Activated naive CD4-positive, alpha-beta T cell treated with Interleukin-2 at 50 U/mL for 16 hours (primary cell): Measurements from ENCODE around the gene AJAP1.

Experiments
- DNase-seq: peaks from one replicate; pipeline ENCODE4 v3.0.0-alpha.2; 2020

The AJAP1 gene

GRCh38 chr1:4684864-4685522 lies 30.6 kb downstream of the AJAP1 start:
- DNase-seq: no peak

DNA sequence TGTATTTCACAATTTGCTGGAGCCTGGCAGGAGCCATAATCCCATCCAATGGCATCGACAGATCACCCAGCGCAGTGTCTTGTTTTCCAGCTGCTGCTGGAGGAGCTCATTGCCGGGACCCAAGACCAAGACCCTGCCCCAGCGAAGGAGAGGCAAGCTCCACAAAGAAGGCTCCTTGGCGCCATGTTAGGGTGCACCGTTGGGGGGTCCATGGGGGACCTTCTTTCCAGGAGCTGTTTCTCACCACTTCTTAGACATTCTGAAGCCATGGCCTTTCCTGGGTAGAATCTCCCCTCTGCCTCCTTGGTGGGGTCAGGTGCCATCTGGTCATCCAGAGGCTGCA lies 31.1 kb downstream of the AJAP1 start:
- no peak for DNase-seq

DNA sequence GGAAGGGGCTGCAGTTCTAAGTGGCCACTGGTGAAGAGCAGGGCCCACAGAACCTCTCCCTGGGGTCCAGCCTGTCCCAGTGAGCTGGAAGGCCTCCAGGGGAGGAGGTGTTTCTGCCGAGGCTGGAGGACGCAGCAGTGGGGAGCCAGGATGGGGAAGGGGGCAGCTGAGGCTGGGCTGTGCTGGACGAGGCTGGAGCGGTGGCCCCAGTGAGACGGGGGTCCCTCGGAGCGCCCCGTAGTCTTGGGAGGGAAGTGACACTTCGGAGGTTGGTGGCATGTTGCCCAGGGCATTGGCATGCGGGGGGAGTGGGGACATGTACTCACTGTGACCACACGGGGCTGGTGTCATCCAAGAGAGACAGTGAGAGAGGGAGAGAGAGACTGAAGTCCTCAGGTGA lies 33.5 kb downstream of the AJAP1 start:
- no peak for DNase-seq

DNA sequence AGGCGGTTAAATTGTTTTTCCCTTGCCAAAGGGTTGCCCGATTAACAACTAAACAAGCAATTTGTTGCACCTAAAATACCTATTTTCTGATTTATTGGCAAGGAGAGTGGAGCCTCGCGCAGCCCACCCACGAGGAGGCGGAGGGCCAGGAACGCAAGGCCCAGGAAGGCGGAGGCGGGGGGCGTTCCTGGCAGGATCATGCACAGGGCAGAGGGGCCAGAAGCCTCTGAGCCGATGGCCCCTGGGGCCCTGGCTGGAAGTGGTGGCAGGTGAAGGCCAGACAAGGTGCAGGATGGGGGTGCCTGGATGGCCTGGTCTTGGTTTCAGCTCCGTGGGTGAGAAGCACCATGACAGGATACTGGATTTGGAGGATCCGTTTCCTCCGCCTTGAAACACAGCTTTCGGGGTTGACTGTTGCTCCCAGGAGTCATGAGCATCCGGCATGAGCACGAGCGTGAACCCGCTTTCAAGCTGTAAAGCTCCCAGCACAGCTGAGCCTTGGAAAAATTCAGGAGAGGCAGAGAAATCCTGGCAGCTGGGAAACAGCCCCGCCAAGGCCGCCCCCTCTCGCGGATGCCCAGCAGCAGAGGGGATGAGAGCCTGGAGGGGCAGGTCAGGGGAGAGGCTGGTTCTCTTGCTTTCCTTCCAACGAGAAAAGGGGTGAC lies 35.0 kb downstream of the AJAP1 start:
- no peak for DNase-seq

DNA sequence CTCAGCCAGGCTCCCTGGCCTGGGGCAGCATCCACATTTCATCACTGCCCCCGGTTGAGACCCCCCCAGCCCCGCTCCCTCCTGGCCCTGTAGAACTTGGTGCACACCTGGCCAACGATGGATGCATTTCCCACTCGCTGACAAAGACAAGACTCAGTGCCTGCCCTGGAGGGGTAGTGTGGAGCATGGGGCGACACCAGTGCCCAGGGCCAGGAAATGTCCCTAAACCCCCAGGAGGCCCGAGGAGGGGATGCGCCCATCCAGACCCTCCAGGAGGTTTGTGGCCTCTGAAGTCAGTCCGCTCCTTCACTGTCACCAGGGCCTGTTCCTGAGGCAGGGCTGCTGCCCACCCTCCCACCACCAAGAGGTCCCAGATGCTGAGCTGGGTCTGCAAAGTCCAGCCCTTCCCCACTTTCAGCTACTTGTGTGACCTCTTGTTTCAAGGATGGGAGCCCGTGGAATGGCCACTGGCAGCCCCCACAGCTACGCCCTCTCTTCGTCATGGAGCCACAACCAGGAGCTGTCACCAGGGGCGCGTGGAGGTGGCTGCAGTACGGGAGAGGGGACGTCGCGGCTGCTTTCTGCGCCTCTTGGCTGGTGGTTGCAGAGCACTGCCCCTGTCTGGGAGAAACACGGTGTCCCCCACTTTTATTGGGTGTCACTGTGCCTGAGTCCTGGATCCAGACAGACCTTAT lies 35.7 kb downstream of the AJAP1 start:
- DNase-seq: no peak

DNA sequence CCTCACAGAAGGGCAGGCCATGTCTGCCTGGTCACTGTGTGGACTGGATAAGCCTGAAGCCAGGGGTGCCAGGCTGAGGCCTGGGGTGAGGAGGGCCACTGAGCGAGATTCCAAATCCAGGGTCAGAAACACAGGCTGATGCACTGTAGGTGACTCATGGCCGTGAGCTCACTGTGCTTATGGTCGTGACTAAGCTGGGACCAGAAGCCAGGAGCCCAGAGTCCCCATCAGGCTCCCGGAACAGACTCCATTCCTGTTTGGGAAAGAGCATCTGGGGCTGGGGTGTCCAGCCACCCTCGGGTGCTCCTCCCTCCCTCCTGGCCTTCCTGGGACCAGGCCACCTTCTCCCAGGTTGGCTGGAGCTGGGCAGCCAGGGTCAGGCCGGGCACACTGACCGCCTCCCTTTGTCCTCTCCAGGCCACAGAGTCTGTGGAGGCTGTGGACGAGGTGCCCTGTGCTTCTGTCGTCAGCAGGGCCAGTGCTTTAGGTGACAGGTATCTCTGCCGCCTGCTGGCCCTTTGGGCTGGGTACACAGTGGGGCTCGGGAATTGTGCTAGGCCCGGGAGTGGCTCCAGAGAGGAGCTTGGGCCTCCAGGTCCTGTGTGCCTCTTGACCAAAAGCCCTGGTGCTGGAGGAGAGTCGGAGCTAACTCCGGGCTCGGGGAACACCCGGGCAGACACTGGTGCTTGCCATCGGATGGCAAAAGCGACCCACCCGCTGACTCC lies 36.7 kb downstream of the AJAP1 start:
- DNase-seq: no peak

GRCh38 chr1:4691766-4692405 lies 37.5 kb downstream of the AJAP1 start:
- DNase-seq: no peak

DNA sequence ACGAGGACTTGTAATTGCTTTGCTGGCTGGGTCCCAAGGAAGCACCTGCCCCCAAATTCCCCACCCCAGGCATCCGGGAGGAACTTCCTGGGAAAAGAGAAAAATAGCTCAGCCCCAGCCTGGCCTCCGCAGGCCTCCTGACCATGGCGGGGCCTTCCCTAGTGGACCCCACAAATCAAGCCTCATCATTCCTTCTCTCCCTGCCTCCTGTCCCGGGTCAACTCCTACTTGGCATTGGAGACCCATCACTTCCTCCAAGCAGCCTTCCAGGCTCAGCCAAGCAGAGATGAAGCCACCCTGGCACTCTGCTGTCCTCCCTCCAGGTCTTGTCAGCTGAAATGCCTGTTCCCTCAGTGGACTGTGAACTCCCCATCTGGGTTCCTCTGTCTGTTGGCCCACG lies 38.0 kb downstream of the AJAP1 start:
- DNase-seq: no peak

- no peak for DNase-seq
Observed at GRCh38 chr1:4693331-4693730, 38.9 kb downstream of the AJAP1 start.

GRCh38 chr1:4693891-4694290 lies 39.5 kb downstream of the AJAP1 start:
- DNase-seq: no peak

DNA sequence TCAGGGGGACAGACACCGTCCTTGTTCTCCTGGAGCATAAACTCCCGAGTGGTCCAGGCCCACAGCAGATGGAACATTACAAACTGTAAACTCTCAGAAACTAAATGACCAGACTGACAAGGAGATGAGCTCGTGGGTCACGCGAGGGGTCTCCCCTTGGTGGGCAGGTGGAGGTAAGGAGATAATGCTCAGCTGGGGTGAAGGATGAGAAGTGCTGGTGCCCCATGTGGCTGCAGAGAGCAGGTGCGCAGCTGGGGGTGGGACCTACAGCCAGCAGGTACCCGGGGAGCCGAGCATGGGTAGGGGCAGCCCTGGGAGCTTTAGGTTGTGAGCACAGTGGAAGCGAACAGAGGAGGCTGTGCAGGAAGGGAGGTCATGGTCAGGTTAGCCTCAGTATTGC lies 40.1 kb downstream of the AJAP1 start:
- DNase-seq: no peak

- DNase-seq: no peak
Observed at GRCh38 chr1:4695241-4695640, 40.8 kb downstream of the AJAP1 start.

GRCh38 chr1:4696161-4696745 lies 41.8 kb downstream of the AJAP1 start:
- no peak for DNase-seq

DNA sequence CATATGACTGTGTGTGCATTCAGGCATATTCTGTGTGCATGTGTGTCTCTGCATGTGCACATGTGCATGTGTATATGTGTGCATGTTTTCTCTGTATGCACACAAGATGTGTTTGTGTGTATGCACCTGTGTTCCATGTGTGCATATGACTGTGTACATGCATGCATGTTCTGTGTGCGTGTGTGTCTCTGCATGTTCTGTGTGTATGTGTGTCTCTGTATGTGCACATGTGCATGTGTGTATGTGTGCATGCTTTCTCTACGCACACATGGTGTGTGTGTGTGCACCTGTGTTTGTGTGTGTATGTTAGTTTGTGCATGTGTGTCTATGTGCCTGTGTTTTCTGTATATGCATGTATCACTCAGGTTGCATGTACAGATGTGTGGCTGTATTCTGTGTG lies 42.3 kb downstream of the AJAP1 start:
- DNase-seq: no peak

GRCh38 chr1:4697801-4698200 lies 43.4 kb downstream of the AJAP1 start:
- DNase-seq: no peak

DNA sequence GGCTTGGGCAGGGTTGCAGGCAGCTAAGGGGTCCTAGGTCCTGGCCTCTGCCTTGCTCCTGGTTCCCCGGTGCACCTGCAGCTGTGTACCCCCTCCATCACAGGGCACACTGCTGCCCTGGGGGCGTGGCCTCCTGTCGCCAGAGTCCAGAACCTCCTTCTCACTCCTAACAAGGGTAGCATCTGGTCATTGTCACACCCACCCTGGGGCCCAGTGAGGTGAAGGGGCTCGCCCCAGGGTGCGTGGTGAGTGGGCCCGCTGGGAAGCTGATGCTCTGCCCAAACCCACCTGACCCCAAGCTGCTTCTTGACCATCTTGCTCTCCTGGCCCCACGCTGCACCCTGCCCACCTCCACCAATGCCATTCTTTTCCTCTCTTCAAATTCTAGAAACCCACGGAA lies 44.5 kb downstream of the AJAP1 start:
- no peak for DNase-seq

DNA sequence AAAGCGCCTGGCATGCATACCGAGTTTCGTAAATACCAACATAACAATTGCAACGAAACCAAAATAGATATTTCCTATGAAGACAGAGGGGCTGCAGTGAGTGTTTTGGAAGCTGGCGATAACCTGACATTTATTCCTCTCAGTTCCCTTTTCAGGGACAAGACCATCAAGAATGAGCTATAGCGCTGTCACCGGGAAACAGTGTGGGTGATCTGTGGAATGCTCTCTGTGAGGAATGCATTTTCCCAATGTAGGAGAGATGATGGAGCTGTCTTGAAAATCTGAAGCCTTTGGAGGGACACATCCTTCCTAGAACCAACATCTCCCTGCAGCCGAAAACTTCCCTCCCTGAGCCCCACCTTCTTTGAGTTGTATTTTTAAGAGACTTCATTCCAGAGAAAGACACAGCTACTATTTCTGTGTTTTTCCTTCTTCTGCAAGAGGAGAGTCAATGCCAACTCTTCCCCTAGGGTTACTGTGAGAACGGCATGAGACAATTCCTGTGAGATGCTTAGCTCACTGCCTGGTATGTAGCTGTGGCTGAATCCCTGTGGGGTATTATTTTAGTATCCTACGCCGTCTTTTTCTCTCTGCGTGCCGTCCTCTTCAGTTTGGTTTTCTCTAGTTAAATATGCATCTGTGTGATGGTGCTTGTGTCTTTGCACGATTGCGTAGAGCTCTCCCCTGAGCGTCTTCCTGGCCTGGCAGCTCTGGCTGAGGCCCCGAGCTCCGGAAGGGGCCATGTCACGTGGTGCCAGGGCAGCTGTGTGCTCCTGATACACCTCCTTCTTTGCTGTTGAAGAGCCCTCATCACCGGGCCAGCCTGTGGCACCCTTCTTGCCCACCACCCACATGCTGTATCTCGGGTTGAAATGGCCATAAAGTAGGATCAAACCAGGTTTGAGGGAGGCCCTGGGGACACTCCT lies 45.2 kb downstream of the AJAP1 start:
- no peak for DNase-seq

GRCh38 chr1:4700801-4701200 lies 46.4 kb downstream of the AJAP1 start:
- DNase-seq: no peak

DNA sequence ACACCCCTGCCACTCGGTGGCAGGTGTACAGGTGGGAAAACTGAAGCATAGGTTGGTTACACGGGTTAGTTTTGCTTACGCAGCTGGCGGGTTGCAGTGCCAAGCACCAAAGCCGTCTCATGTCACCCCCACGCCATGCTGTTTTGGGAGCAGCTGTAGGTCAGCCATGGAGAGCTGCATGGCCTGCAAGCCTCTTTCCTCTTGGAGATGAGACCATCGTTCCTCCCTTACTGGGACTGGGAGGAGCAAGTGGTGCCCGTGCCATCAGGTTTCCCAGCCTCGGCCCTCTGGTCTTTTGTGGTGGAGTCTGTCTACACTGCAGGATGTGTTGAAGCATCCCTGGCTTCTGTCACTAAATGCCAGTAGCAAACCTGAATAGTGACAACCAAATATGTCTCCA lies 46.9 kb downstream of the AJAP1 start:
- no peak for DNase-seq

DNA sequence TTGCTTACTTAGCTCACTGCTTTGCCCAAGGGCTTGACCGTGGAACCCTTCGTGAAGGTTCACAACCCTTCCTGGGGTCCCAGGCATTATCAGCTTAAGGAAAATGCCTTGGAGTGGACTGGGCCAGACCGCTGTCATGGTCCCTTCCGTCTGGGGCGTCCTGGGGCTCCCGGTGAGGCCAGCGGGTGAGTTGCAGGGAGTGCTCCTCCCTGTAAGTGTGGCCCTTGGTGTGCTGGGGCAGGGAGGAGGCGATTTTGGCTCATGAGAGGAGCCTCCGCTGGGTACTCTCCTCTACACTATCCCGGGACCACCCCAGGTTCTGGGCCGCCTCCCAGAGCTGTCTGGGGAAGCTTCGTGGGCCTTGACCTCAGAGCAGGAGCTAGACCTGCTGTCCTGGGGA lies 48.1 kb downstream of the AJAP1 start:
- DNase-seq: no peak

DNA sequence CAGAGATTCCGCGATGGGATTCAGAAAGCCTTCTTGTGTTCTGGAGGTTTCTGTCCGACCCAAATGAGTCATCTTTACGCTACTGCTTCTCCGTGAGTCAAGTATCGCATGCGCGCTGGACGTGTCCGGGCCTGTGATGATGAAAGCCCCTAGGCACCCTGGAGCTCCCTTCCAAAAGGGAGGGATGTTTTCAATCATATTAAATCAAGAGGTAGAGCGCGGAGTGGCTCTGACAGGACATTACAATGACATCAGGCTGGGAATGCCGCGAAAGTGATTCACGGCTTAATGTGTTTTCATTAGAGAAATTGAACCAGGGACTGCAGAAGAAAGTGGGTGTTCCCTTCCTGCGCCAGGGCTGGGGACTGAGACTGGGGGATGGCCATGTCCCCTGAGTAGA lies 48.5 kb downstream of the AJAP1 start:
- DNase-seq: no peak

- DNase-seq: no peak
Observed at GRCh38 chr1:4703646-4704045, 49.2 kb downstream of the AJAP1 start.
